SK-N-MC (cell line): ENCODE measurements around the gene CCT7.
A peak's percentile ranks its signal among the peaks of the same experiment; 100 is the strongest.

Experiments
- DNase-seq: peaks from one replicate; pipeline ENCODE4 v3.0.0-alpha.2; 2011; ENCODE audit warnings: low read depth, low spot score
- H3K27ac ChIP-seq: fragments of 200-600 bp; sonication (generic); 2 replicates; pipeline ENCODE4 v1.5.1; 2016; ENCODE audit warnings: mixed run types
- H3K36me3 ChIP-seq: fragments of 200-600 bp; sonication (generic); 2 replicates; pipeline ENCODE4 v1.6.1; 2017; ENCODE audit warnings: antibody characterized with exemption, low read length, mixed read lengths; ENCODE audit not compliant: insufficient read depth
- H3K4me3 ChIP-seq: fragments of 200-600 bp; sonication (generic); 2 replicates; pipeline ENCODE4 v1.5.1; 2016
- H3K9ac ChIP-seq: fragments of 200-600 bp; sonication (generic); 2 replicates; pipeline ENCODE4 v1.8.0; 2017; ENCODE audit warnings: mixed run types, mixed read lengths; ENCODE audit not compliant: insufficient read length
- H3K9me3 ChIP-seq: fragments of 200-600 bp; sonication (generic); 2 replicates; pipeline ENCODE4 v1.6.1; 2017; ENCODE audit warnings: low read depth, mild to moderate bottlenecking, antibody characterized with exemption, low read length, moderate library complexity, mixed read lengths
- EZH2 ChIP-seq: fragments of 200-600 bp; sonication (generic); IDR thresholded peaks from one replicate; pipeline ENCODE4 v1.6.1; 2017; ENCODE audit warnings: antibody characterized with exemption
- FOXP2 ChIP-seq: optimal IDR thresholded peaks from 2 replicates; pipeline ENCODE3; 2011; ENCODE audit warnings: mild to moderate bottlenecking, moderate library complexity; ENCODE audit not compliant: insufficient read depth; ENCODE audit errors: extremely low read length, control extremely low read depth
- POLR2AphosphoS5 ChIP-seq: IDR thresholded peaks from 2 replicates; pipeline ENCODE4 v1.6.1; 2012; ENCODE audit warnings: mild to moderate bottlenecking, low read depth, low read length, borderline replicate concordance

CCT7 gene

GRCh38 chr2:73217826-73218225, 16.3 kb upstream of the CCT7 start:
- H3K27ac ChIP-seq, result no peak overlapping the region
- no peak overlapping the region for H3K9ac ChIP-seq
- H3K4me3 ChIP-seq, result no peak overlapping the region
- peaks cover 24% of the 10 kb centered on the region; the same call in 1 of the 2 replicates for H3K36me3 ChIP-seq
- H3K9me3 ChIP-seq, result no peaks in the 10 kb centered on the region
- no peak for TF ChIP-seq EZH2
- no peak for TF ChIP-seq POLR2AphosphoS5
- TF ChIP-seq FOXP2, result no peak
- DNase-seq, result no peak

- DNase-seq, result no peak
- TF ChIP-seq POLR2AphosphoS5 (no peak), EZH2 (no peak), FOXP2 (no peak)
- H3K36me3 ChIP-seq, result peaks cover 29% of the 10 kb centered on the region; the same call in 1 of the 2 replicates
- H3K9ac ChIP-seq, result no peak overlapping the region
- H3K4me3 ChIP-seq, result no peak overlapping the region
- no peak overlapping the region for H3K27ac ChIP-seq
- H3K9me3 ChIP-seq, result no peaks in the 10 kb centered on the region
These were observed 15.8 kb upstream of the CCT7 start for GRCh38 chr2:73218298-73218697.

- TF ChIP-seq EZH2 (no peak), FOXP2 (no peak), POLR2AphosphoS5 (no peak)
- H3K9ac ChIP-seq, result no peak overlapping the region
These were observed 10.3 kb upstream of the CCT7 start for GRCh38 chr2:73223821-73224220.

GRCh38 chr2:73225513-73226360, 8.4 kb upstream of the CCT7 start:
- Histone ChIP-seq H3K4me3 (no peak overlapping the region), H3K27ac (no peak overlapping the region), H3K9ac (no peak overlapping the region), H3K9me3 (no peaks in the 10 kb centered on the region), H3K36me3 (peaks cover 44% of the 10 kb centered on the region; the same call in 1 of the 2 replicates)
- DNase-seq, result no peak
- TF ChIP-seq FOXP2, result no peak
- no peak for TF ChIP-seq EZH2
- no peak for TF ChIP-seq POLR2AphosphoS5

More at GRCh38 chr2:73223821-73224220, 10.3 kb upstream of the CCT7 start:
- no peak for DNase-seq
- H3K4me3 ChIP-seq, result no peak overlapping the region
- H3K9me3 ChIP-seq, result no peaks in the 10 kb centered on the region
- no peak overlapping the region for H3K27ac ChIP-seq
- peaks cover 51% of the 10 kb centered on the region; the same call in 1 of the 2 replicates for H3K36me3 ChIP-seq

- H3K4me3 ChIP-seq, result no peak overlapping the region
- no peaks in the 10 kb centered on the region for H3K9me3 ChIP-seq
- TF ChIP-seq FOXP2, result no peak
- TF ChIP-seq EZH2, result no peak
- TF ChIP-seq POLR2AphosphoS5, result no peak; the same call in 1 of the 2 replicates
- DNase-seq, result no peak
- H3K9ac ChIP-seq, result no peak overlapping the region
- peaks cover 32% of the 10 kb centered on the region; the same call in 1 of the 2 replicates for H3K36me3 ChIP-seq
- no peak overlapping the region for H3K27ac ChIP-seq
These were observed 7.0 kb upstream of the CCT7 start for GRCh38 chr2:73227086-73227485.

- no peak for DNase-seq
- H3K27ac ChIP-seq, result no peak overlapping the region
- H3K4me3 ChIP-seq, result no peak overlapping the region
- H3K36me3 ChIP-seq, result peaks cover 18% of the 10 kb centered on the region; the same call in 1 of the 2 replicates
- no peak overlapping the region for H3K9ac ChIP-seq
- H3K9me3 ChIP-seq, result no peaks in the 10 kb centered on the region
- TF ChIP-seq EZH2, result no peak
- TF ChIP-seq POLR2AphosphoS5, result no peak
- TF ChIP-seq FOXP2, result no peak
These were observed 5.5 kb upstream of the CCT7 start for GRCh38 chr2:73228631-73229030.

- H3K4me3 ChIP-seq, result peak overlapping the region; percentile 94
- TF ChIP-seq EZH2 (no peak), POLR2AphosphoS5 (no peak), FOXP2 (no peak)
- DNase-seq, result no peak
- H3K9ac ChIP-seq, result peak overlapping the region; percentile 76
- no peak overlapping the region for H3K27ac ChIP-seq
- no peaks in the 10 kb centered on the region for H3K9me3 ChIP-seq
- peaks cover 23% of the 10 kb centered on the region for H3K36me3 ChIP-seq
These were observed 1.5 kb upstream of the CCT7 start for GRCh38 chr2:73232403-73233153.
